Measurements from ENCODE around the gene DSN1. TPM values are rescaled to one million over a fixed set of nuclear protein-coding genes. Genes with fewer than 3 reads are reported as not detected.

DSN1 gene
- total and polyA plus RNA-seq, 2 of the 8 experiments (the other 6 are each of a cell fraction or from before 2014, with no cell fraction given), result 12.0 to 26.2 TPM

- TF ChIP-seq KDM4A (IDR thresholded peaks at IDR 0.05; ENCODE audit: low read depth, low read length, severe bottlenecking), result no peak
- TF ChIP-seq SP2 (IDR thresholded peaks at IDR 0.05; ENCODE audit: low read length), result no peak
These were observed 18.3 kb upstream of the DSN1 start (continued) for GRCh38 chr20:36791862-36792261.

Measured in H1 (cell line).